H9 (cell line): ENCODE results near the gene OR2T6. TPM values are rescaled to one million over a fixed set of nuclear protein-coding genes. Genes with fewer than 3 reads are reported as not detected.

Experiments
- DNase-seq: peaks from one replicate; pipeline ENCODE4 v3.0.0-alpha.2; 2017
- H2AFZ ChIP-seq: one replicate; pipeline ENCODE4 v1.6.1; 2013; ENCODE audit warnings: mild to moderate bottlenecking, low read length, control low read depth, moderate library complexity
- H2AK5ac ChIP-seq: 2 replicates; pipeline ENCODE4 v1.6.1; 2013; ENCODE audit warnings: low read length, control low read depth, mixed read lengths; ENCODE audit not compliant: insufficient read length
- H2BK120ac ChIP-seq: one replicate; pipeline ENCODE4 v1.6.1; 2013; ENCODE audit warnings: low read depth, mild to moderate bottlenecking, low read length, control low read depth, inconsistent platforms; ENCODE audit not compliant: poor library complexity, severe bottlenecking
- H2BK12ac ChIP-seq: 2 replicates; pipeline ENCODE4 v1.6.1; 2013; ENCODE audit warnings: low read length, control low read depth, mixed read lengths, low read depth; ENCODE audit not compliant: insufficient read length
- H2BK15ac ChIP-seq: 2 replicates; pipeline ENCODE4 v1.6.1; 2013; ENCODE audit warnings: low read depth, low read length, control low read depth
- H2BK20ac ChIP-seq: one replicate; pipeline ENCODE4 v1.6.1; 2013; ENCODE audit warnings: low read depth, mild to moderate bottlenecking, low read length, control low read depth, inconsistent platforms; ENCODE audit not compliant: poor library complexity, severe bottlenecking
- H2BK5ac ChIP-seq: 2 replicates; pipeline ENCODE4 v1.6.1; 2013; ENCODE audit warnings: low read length, control low read depth, mixed read lengths; ENCODE audit not compliant: insufficient read length
- H3K14ac ChIP-seq: 2 replicates; pipeline ENCODE4 v1.6.1; 2013; ENCODE audit warnings: low read length, control low read depth; ENCODE audit not compliant: insufficient read depth
- H3K18ac ChIP-seq: 2 replicates; pipeline ENCODE4 v1.6.1; 2013; ENCODE audit warnings: low read depth, mild to moderate bottlenecking, mixed read lengths, low read length, control low read depth; ENCODE audit not compliant: insufficient read length
- H3K23ac ChIP-seq: 2 replicates; pipeline ENCODE4 v1.6.1; 2013; ENCODE audit warnings: low read length, control low read depth, mixed read lengths, low read depth; ENCODE audit not compliant: insufficient read length
- H3K23me2 ChIP-seq: 2 replicates; pipeline ENCODE4 v1.6.1; 2013; ENCODE audit warnings: low read depth, mild to moderate bottlenecking, mixed read lengths, low read length, control low read depth; ENCODE audit not compliant: insufficient read length, poor library complexity, severe bottlenecking
- H3K27ac ChIP-seq: 2 replicates; pipeline ENCODE4 v1.5.1; 2013; ENCODE audit warnings: low read length, control low read depth, mixed read lengths, low read depth; ENCODE audit not compliant: insufficient read length
- H3K27me3 ChIP-seq: 2 replicates; pipeline ENCODE4 v1.6.1; 2013; ENCODE audit warnings: low read length, control low read depth, inconsistent platforms; ENCODE audit not compliant: insufficient read depth
- H3K4ac ChIP-seq: 2 replicates; pipeline ENCODE4 v1.6.1; 2013; ENCODE audit warnings: low read depth, mild to moderate bottlenecking, control low read depth, inconsistent platforms, low read length, moderate library complexity
- H3K4me1 ChIP-seq: 2 replicates; pipeline ENCODE4 v1.6.1; 2013; ENCODE audit warnings: low read length, control low read depth, inconsistent platforms; ENCODE audit not compliant: insufficient read depth
- H3K4me2 ChIP-seq: 2 replicates; pipeline ENCODE4 v1.6.1; 2013; ENCODE audit warnings: low read length, control low read depth, mixed read lengths; ENCODE audit not compliant: insufficient read length, insufficient read depth
- H3K56ac ChIP-seq: 2 replicates; pipeline ENCODE4 v1.6.1; 2013; ENCODE audit warnings: low read depth, mild to moderate bottlenecking, mixed read lengths, low read length, control low read depth; ENCODE audit not compliant: insufficient read length
- H3K79me1 ChIP-seq: 2 replicates; pipeline ENCODE4 v1.6.1; 2013; ENCODE audit warnings: low read depth, mild to moderate bottlenecking, moderate library complexity, low read length, control low read depth, inconsistent platforms; ENCODE audit not compliant: insufficient read depth, poor library complexity, severe bottlenecking
- H3K79me2 ChIP-seq: 2 replicates; pipeline ENCODE4 v1.6.1; 2013; ENCODE audit warnings: low read length, control low read depth, inconsistent platforms; ENCODE audit not compliant: insufficient read depth
- H3K9ac ChIP-seq: 2 replicates; pipeline ENCODE4 v1.6.1; 2013; ENCODE audit warnings: low read length, control low read depth, mixed read lengths; ENCODE audit not compliant: insufficient read length; ENCODE audit errors: extremely low read depth
- H3K9me3 ChIP-seq: one replicate; pipeline ENCODE4 v1.6.1; 2013; ENCODE audit warnings: low read depth, low read length, inconsistent platforms; ENCODE audit not compliant: control insufficient read depth
- H3T11ph ChIP-seq: one replicate; pipeline ENCODE4 v1.6.1; 2013; ENCODE audit warnings: mild to moderate bottlenecking, low read length, control low read depth, inconsistent platforms
- H4K20me1 ChIP-seq: one replicate; pipeline ENCODE4 v1.6.1; 2013; ENCODE audit not compliant: control insufficient read depth, insufficient read length, insufficient read depth
- H4K5ac ChIP-seq: 2 replicates; pipeline ENCODE4 v1.6.1; 2013; ENCODE audit warnings: low read depth, mild to moderate bottlenecking, mixed read lengths, low read length, control low read depth; ENCODE audit not compliant: insufficient read length
- H4K8ac ChIP-seq: replicated peaks from 2 replicates; pipeline ENCODE4 v1.6.1; 2013; ENCODE audit warnings: low read length, control low read depth, mixed read lengths, low read depth; ENCODE audit not compliant: insufficient read length
- H4K91ac ChIP-seq: 2 replicates; pipeline ENCODE4 v1.6.1; 2013; ENCODE audit warnings: low read depth, mild to moderate bottlenecking, moderate library complexity, mixed read lengths, low read length, control low read depth; ENCODE audit not compliant: insufficient read length
- H3K27ac Mint-ChIP-seq, 3 experiments: 2 replicates in 2 of 3; 3 replicates in 1 of 3; pipeline ENCODE4 v1.8.0; 2020 to 2021; ENCODE audit warnings: mixed read lengths in 3 of 3, mild to moderate bottlenecking in 1 of 3, moderate library complexity in 1 of 3
- H3K27me3 Mint-ChIP-seq: 2 replicates; pipeline ENCODE4 v1.8.0; 2021; ENCODE audit warnings: low read depth, mild to moderate bottlenecking, moderate library complexity, mixed read lengths
- H3K36me3 Mint-ChIP-seq, 3 experiments: 2 replicates in 2 of 3; 3 replicates in 1 of 3; pipeline ENCODE4 v1.8.0; 2020 to 2021; ENCODE audit warnings: low read depth in 3 of 3, mixed read lengths in 3 of 3; ENCODE audit not compliant: insufficient read depth in 1 of 3
- H3K4me1 Mint-ChIP-seq, 2 experiments: 2 replicates each; pipeline ENCODE4 v1.8.0; 2020; ENCODE audit warnings: mixed read lengths in 2 of 2
- H3K4me3 Mint-ChIP-seq, 2 experiments: 2 replicates in 1 of 2; 3 replicates in 1 of 2; pipeline ENCODE4 v1.8.0; 2020 to 2021; ENCODE audit warnings: mild to moderate bottlenecking in 2 of 2, mixed read lengths in 2 of 2, moderate library complexity in 1 of 2
- H3K9me3 Mint-ChIP-seq, 2 experiments: 2 replicates in 1 of 2; 3 replicates in 1 of 2; pipeline ENCODE4 v1.8.0; 2020; ENCODE audit warnings: mild to moderate bottlenecking in 2 of 2, mixed read lengths in 2 of 2, moderate library complexity in 1 of 2
- whole genome bisulfite sequencing: extraction: QIAGEN DNeasy Blood & Tissue Kit; methylation state at CpG from one replicate; pipeline ENCODE4 v1.1.7; 2013; ENCODE audit warnings: missing lambda C conversion rate, low lambda C conversion rate, mixed read lengths; ENCODE audit not compliant: insufficient read length; ENCODE audit errors: extremely low coverage; 5-methylcytosine and 5-hydroxymethylcytosine counted together
- total RNA-seq: library from RNA; stranded (reverse); gene quantifications from 2 replicates; pipeline ENCODE4 v1.2.1, GENCODE V29; 2021
- TF ChIP-seq, protein P1 (sequence below): fragments of 200-600 bp; sonication (generic); conservative IDR thresholded peaks from 3 replicates; pipeline ENCODE4 v1.8.0; 2021; ENCODE audit warnings: antibody characterized with exemption, mild to moderate bottlenecking

Gene OR2T6
- total RNA-seq, 1 experiment from 2014 or later = not detected

DNA sequence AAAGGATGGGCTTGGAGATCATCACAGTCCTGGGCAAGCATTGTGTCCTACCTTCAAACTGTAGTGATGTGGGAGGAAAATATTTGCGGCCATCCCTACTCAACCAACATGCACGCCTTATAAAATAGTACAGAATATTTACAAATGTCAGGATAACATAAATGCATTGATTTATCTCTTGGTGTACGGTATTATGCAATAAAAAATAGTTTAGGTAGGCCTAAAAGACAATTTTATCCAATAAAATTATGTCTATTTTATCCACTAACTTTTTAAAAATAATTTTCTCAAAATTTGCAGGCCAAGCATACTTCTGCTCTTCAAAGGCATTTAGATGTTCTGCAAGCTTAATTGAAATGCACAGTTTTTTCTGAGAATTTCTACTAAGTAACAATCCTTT, 27.2 kb downstream of the OR2T6 start, which contains the start of gene OR2T1:
Gene OR2T1 (plus strand): TSS at position 301 of the 400 bp plus-strand sequence. CDS start 3,100 bp downstream, outside the sequence.
- TF ChIP-seq, protein P1, sequence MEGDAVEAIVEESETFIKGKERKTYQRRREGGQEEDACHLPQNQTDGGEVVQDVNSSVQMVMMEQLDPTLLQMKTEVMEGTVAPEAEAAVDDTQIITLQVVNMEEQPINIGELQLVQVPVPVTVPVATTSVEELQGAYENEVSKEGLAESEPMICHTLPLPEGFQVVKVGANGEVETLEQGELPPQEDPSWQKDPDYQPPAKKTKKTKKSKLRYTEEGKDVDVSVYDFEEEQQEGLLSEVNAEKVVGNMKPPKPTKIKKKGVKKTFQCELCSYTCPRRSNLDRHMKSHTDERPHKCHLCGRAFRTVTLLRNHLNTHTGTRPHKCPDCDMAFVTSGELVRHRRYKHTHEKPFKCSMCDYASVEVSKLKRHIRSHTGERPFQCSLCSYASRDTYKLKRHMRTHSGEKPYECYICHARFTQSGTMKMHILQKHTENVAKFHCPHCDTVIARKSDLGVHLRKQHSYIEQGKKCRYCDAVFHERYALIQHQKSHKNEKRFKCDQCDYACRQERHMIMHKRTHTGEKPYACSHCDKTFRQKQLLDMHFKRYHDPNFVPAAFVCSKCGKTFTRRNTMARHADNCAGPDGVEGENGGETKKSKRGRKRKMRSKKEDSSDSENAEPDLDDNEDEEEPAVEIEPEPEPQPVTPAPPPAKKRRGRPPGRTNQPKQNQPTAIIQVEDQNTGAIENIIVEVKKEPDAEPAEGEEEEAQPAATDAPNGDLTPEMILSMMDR = no peak
- H3K23me2 ChIP-seq = no peaks in the 10 kb centered on the region
- no peak within 1 kb of the TSS for H3K4ac ChIP-seq
- no peak within 1 kb of the TSS for H4K5ac ChIP-seq
- H3K9ac ChIP-seq = no peak within 1 kb of the TSS
- no peak within 1 kb of the TSS for H2BK12ac ChIP-seq
- H2BK5ac ChIP-seq = no peak within 1 kb of the TSS
- H3K14ac ChIP-seq = no peak within 1 kb of the TSS
- no peak within 1 kb of the TSS for H3K23ac ChIP-seq
- H3T11ph ChIP-seq = no peak within 1 kb of the TSS
- Mint-ChIP-seq H3K36me3 (peaks cover 2 to 28% (median 4%) of the 10 kb centered on the region in 3 experiments; a peak in 6 of 7 replicates), H3K9me3 (peaks cover 77 to 82% of the 10 kb centered on the region in 2 experiments), H3K4me3 (no peak within 1 kb of the TSS), H3K27me3 (no peaks in the 10 kb centered on the region), H3K4me1 (no peaks in the 10 kb centered on the region), H3K27ac (no peak within 1 kb of the TSS)
- no peaks in the 10 kb centered on the region for H3K79me1 ChIP-seq
- H3K27ac ChIP-seq = no peak within 1 kb of the TSS
- no peak within 1 kb of the TSS for H4K91ac ChIP-seq
- no peak within 1 kb of the TSS for H2BK120ac ChIP-seq
- no peak within 1 kb of the TSS for H2BK20ac ChIP-seq
- H3K9me3 ChIP-seq = peaks cover 92% of the 10 kb centered on the region
- no peak within 1 kb of the TSS for H3K4me2 ChIP-seq
- DNase-seq = no peak
- H3K18ac ChIP-seq = no peak within 1 kb of the TSS
- H4K8ac ChIP-seq = no peak within 1 kb of the TSS
- H4K20me1 ChIP-seq = no peaks in the 10 kb centered on the region
- H2AFZ ChIP-seq = no peak within 1 kb of the TSS
- no peak within 1 kb of the TSS for H2AK5ac ChIP-seq
- WGBS = no CpG with 5 or more reads among the region's 3 CpGs
- no peaks in the 10 kb centered on the region for H3K79me2 ChIP-seq
- no peaks in the 10 kb centered on the region for H3K27me3 ChIP-seq
- no peaks in the 10 kb centered on the region for H3K4me1 ChIP-seq
- no peak within 1 kb of the TSS for H3K56ac ChIP-seq
- no peak within 1 kb of the TSS for H2BK15ac ChIP-seq
